Measurements from ENCODE around the gene EGLN3. TPM values are rescaled to one million over a fixed set of nuclear protein-coding genes. Genes with fewer than 3 reads are reported as not detected.

EGLN3 gene
- total and polyA plus RNA-seq, 2 of the 13 experiments (the other 11 are each of a cell fraction or from before 2014, with no cell fraction given) = 0.18 to 27.3 TPM

DNA sequence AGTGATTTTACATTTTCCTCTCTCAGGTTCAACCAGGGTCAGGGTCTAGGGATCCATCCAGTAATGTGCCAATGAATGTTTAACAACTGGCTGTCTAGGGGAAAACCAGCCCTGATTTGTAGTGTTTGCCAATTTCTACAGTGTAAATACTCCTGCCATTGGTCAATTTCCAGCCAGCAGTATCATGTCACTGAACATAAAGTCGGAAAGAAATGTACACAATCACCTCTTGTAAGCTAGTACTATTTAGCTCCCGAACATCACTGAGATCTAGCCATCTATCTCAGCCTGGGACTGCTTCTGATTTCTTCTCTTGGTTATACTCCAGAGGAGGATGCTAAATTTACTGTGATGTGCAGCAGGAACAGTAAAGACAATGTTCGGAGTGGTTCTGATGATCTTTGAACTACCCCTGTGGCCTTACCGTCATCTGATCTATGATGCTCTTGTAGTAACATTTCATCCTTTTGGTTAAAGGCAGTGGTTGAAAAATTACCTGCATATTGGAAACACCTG lies 36.7 kb upstream of the EGLN3 start (continued):
- TF ChIP-seq, protein P1, sequence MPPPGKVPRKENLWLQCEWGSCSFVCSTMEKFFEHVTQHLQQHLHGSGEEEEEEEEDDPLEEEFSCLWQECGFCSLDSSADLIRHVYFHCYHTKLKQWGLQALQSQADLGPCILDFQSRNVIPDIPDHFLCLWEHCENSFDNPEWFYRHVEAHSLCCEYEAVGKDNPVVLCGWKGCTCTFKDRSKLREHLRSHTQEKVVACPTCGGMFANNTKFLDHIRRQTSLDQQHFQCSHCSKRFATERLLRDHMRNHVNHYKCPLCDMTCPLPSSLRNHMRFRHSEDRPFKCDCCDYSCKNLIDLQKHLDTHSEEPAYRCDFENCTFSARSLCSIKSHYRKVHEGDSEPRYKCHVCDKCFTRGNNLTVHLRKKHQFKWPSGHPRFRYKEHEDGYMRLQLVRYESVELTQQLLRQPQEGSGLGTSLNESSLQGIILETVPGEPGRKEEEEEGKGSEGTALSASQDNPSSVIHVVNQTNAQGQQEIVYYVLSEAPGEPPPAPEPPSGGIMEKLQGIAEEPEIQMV (CRISPR knock-in tag; IDR thresholded peaks at IDR 0.05; ENCODE audit: low read depth) = no peak
- TF ChIP-seq, protein P2, sequence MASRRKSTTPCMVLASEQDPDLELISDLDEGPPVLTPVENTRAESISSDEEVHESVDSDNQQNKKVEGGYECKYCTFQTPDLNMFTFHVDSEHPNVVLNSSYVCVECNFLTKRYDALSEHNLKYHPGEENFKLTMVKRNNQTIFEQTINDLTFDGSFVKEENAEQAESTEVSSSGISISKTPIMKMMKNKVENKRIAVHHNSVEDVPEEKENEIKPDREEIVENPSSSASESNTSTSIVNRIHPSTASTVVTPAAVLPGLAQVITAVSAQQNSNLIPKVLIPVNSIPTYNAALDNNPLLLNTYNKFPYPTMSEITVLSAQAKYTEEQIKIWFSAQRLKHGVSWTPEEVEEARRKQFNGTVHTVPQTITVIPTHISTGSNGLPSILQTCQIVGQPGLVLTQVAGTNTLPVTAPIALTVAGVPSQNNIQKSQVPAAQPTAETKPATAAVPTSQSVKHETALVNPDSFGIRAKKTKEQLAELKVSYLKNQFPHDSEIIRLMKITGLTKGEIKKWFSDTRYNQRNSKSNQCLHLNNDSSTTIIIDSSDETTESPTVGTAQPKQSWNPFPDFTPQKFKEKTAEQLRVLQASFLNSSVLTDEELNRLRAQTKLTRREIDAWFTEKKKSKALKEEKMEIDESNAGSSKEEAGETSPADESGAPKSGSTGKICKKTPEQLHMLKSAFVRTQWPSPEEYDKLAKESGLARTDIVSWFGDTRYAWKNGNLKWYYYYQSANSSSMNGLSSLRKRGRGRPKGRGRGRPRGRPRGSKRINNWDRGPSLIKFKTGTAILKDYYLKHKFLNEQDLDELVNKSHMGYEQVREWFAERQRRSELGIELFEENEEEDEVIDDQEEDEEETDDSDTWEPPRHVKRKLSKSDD (CRISPR knock-in tag; IDR thresholded peaks at IDR 0.05; ENCODE audit: low read depth) = no peak
- TF ChIP-seq ZNF782 (CRISPR knock-in tag; IDR thresholded peaks at IDR 0.05; ENCODE audit: borderline replicate concordance) (no peak), ZNF136 (CRISPR knock-in tag; IDR thresholded peaks at IDR 0.05; ENCODE audit: low read depth) (no peak), CCAR2 (optimal IDR thresholded peaks at IDR 0.05; ENCODE audit: low read depth, low read length) (no peak), YEATS4 (CRISPR knock-in tag; IDR thresholded peaks at IDR 0.05; ENCODE audit: borderline replicate concordance) (no peak), SIX4 (CRISPR knock-in tag; IDR thresholded peaks at IDR 0.05) (0 out of 2 replicates have a peak, but pooled peaks have one; percentile 41), KDM1A (CRISPR knock-in tag; IDR thresholded peaks at IDR 0.05) (no peak), WIZ (CRISPR knock-in tag; IDR thresholded peaks at IDR 0.05) (no peak), NKX3-1 (CRISPR knock-in tag; IDR thresholded peaks at IDR 0.05) (no peak), ZNF34 (CRISPR knock-in tag; IDR thresholded peaks at IDR 0.05; ENCODE audit: borderline replicate concordance) (no peak), DNMT1 (CRISPR knock-in tag; IDR thresholded peaks at IDR 0.05) (no peak), PRMT3 (CRISPR knock-in tag; IDR thresholded peaks at IDR 0.05; ENCODE audit: borderline replicate concordance, low read depth) (no peak)
- TF ChIP-seq, protein P3, sequence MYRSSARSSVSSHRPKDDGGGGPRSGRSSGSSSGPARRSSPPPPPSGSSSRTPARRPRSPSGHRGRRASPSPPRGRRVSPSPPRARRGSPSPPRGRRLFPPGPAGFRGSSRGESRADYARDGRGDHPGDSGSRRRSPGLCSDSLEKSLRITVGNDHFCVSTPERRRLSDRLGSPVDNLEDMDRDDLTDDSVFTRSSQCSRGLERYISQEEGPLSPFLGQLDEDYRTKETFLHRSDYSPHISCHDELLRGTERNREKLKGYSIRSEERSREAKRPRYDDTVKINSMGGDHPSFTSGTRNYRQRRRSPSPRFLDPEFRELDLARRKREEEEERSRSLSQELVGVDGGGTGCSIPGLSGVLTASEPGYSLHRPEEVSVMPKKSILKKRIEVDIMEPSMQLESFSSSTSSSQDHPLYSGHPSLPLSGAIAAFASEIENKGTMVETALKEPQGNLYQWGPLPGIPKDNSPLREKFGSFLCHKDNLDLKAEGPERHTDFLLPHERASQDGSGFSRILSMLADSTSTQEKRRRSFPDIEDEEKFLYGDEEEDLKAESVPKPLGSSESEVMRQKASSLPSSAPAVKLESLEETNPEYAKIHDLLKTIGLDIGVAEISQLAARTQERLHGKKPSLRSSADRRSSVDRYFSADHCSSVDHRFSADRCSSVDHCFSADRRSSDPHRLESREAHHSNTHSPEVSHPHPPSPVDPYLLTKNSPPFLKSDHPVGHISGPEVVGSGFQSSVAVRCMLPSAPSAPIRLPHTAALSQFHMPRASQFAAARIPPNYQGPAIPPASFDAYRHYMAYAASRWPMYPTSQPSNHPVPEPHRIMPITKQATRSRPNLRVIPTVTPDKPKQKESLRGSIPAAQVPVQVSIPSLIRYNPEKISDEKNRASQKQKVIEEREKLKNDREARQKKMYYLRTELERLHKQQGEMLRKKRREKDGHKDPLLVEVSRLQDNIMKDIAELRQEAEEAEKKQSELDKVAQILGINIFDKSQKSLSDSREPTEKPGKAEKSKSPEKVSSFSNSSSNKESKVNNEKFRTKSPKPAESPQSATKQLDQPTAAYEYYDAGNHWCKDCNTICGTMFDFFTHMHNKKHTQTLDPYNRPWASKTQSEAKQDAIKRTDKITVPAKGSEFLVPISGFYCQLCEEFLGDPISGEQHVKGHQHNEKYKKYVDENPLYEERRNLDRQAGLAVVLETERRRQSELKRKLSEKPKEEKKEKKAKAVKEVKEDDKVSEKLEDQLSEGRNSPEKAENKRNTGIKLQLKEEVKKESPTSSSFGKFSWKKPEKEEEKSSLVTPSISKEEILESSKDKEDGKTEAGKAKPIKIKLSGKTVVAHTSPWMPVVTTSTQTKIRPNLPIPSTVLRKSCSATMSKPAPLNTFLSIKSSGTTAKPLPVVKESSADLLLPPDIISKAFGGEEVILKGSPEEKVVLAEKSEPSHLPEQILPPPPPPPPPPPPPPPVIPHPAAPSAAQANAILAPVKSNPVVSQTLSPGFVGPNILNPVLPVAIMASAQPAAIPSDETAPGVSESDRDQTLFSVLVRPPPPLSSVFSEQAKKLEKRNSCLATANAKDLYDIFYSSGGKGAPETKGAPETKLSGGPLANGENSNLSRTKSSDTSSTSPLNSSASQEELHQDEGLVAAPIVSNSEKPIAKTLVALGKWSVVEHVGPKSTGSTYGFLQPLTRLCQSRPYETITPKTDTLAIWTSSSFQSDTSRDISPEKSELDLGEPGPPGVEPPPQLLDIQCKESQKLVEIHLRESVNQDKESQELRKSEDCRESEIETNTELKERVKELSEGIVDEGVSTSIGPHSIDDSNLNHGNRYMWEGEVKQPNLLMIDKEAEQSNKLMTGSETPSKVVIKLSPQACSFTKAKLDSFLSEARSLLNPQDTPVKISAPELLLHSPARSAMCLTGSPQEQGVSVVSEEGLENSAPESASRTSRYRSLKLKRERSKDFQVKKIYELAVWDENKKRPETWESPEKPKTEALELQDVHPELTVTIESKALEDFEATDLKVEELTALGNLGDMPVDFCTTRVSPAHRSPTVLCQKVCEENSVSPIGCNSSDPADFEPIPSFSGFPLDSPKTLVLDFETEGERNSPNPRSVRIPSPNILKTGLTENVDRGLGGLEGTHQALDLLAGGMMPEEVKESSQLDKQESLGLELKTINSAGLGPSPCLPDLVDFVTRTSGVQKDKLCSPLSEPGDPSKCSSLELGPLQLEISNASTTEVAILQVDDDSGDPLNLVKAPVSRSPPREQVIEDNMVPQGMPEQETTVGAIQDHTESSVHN (CRISPR knock-in tag; IDR thresholded peaks at IDR 0.05) = no peak
